ENCODE data around the gene SLFN13.

The SLFN13 gene

GRCh38 chr17:35448899-35449227 lies 297 bp upstream of the SLFN13 start:
- H3K4me3 ChIP-seq (ENCODE audit: low read depth, low read length): peak overlapping the region; percentile 61
- H3K27me3 ChIP-seq (replicated peaks): peaks cover 24% of the 10 kb centered on the region
- H3K36me3 ChIP-seq (replicated peaks): no peaks in the 10 kb centered on the region
- in situ Hi-C loops (cut with HindIII; ENCODE audit: low pct_ligation_motif_present, low sequenced_read_pairs): no loop called here
- TF ChIP-seq CTCF (IDR thresholded peaks at IDR 0.05; ENCODE audit: low read depth, low read length, missing control alignments): no peak
- no peak overlapping the region for H3K27ac ChIP-seq
- no peak for DNase-seq

- no peak for DNase-seq
- no peak overlapping the region for H3K4me3 ChIP-seq (ENCODE audit: low read depth, low read length)
- no peak overlapping the region for H3K27ac ChIP-seq
- TF ChIP-seq CTCF (IDR thresholded peaks at IDR 0.05; ENCODE audit: low read depth, low read length, missing control alignments): no peak
- H3K27me3 ChIP-seq (replicated peaks): peaks cover 24% of the 10 kb centered on the region
- in situ Hi-C loops (cut with HindIII; ENCODE audit: low pct_ligation_motif_present, low sequenced_read_pairs): no loop called here
- no peaks in the 10 kb centered on the region for H3K36me3 ChIP-seq (replicated peaks)
These were observed 1.1 kb downstream of the SLFN13 start for GRCh38 chr17:35447499-35447898.

DNA sequence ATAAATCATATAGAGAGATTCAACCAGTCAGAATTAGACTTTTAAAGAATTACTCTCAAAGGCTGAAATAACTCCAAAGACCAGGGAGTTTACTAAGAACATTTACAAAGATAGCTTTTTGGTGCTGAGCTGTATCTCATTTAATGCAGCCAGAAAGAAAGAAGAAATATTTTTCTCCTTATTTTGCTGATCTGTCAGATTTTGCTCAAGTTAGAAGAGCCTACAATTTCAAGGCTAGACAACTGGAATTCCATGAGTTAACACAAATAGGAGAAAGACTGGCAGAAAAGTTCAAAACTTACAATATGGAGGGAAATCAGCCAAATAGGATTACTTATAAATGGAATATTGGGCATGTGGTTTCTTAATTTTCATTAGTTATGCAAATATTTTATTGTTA lies 10.1 kb downstream of the SLFN13 start:
- DNase-seq: no peak
- no peak overlapping the region for H3K27ac ChIP-seq
- no peak overlapping the region for H3K4me3 ChIP-seq (ENCODE audit: low read depth, low read length)
- in situ Hi-C loops (cut with HindIII; ENCODE audit: low pct_ligation_motif_present, low sequenced_read_pairs): no loop called here
- no peaks in the 10 kb centered on the region for H3K27me3 ChIP-seq (replicated peaks)
- H3K36me3 ChIP-seq (replicated peaks): no peaks in the 10 kb centered on the region
- TF ChIP-seq CTCF (IDR thresholded peaks at IDR 0.05; ENCODE audit: low read depth, low read length, missing control alignments): no peak

GRCh38 chr17:35433075-35433894 lies 15.3 kb downstream of the SLFN13 start:
- peak; percentile 98 for DNase-seq
- Histone ChIP-seq H3K4me3 (ENCODE audit: low read depth, low read length) (peak overlapping the region; percentile 69), H3K27me3 (replicated peaks) (no peaks in the 10 kb centered on the region), H3K27ac (peak overlapping the region; percentile 75), H3K36me3 (replicated peaks) (no peaks in the 10 kb centered on the region)
- in situ Hi-C loops (cut with HindIII; ENCODE audit: low pct_ligation_motif_present, low sequenced_read_pairs): no loop called here
- peak; percentile 55 for TF ChIP-seq CTCF (IDR thresholded peaks at IDR 0.05; ENCODE audit: low read depth, low read length, missing control alignments)

DNA sequence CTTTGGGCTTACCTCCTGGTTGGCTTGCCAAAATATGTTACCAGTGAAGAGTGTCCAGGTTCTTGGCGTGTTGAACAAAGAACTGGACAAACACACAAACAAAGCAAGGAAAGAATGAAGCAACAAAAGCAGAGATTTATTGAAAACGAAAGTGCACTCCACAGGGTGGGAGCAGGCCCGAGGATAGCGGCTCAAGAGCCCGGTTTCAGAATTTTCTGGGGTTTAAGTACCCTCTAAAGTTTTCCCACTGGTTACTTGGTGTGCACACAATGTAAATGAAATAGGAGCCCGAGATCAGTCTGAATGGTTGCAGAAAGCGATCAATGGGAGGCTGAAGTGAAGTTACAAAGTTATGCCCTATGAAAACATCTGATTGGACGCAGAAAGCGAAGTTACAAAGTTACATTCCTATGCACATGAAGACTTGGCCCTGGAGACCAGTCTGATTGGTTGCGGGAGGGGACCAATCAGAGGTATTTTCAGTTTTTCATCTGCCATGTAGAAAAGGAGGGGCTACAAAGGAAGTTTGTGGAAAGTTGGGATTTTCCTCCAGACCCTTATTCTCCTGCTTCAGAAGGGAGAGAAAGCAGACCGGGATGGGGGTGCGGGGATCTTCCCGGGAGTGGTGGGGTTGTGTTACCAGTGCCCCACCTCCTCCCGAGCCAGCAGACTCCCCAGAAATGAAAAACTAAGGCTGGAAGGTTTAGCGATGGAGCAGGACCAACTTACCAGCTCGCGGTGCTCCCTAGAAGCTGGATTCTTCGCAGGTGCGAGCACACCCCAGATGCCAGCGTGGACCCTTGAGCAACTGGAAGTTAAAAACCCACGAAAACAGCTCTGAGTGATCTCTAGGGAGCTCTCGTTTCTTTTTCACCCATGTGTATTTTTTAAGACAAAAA lies 16.1 kb downstream of the SLFN13 start, which contains the start of gene SLFN12:
Gene SLFN12, minus strand, starts transcription at position 325 of the 899 bp plus-strand sequence. CDS start 9,472 bp downstream, outside the sequence.
- Histone ChIP-seq H3K36me3 (replicated peaks) (no peaks in the 10 kb centered on the region), H3K27me3 (replicated peaks) (no peaks in the 10 kb centered on the region), H3K27ac (peak within 1 kb of the TSS; percentile 75), H3K4me3 (ENCODE audit: low read depth, low read length) (peak within 1 kb of the TSS; percentile 69)
- TF ChIP-seq CTCF (IDR thresholded peaks at IDR 0.05; ENCODE audit: low read depth, low read length, missing control alignments): no peak
- peak; percentile 95 for DNase-seq
- in situ Hi-C loops (cut with HindIII; ENCODE audit: low pct_ligation_motif_present, low sequenced_read_pairs): no loop called here

All from brain microvascular endothelial cell (primary cell).